ENCODE data around the gene SELENON. TPM values are rescaled to one million over a fixed set of nuclear protein-coding genes. Genes with fewer than 3 reads are reported as not detected.

Gene SELENON
- total and polyA plus RNA-seq, 4 donors, result 4.3 to 16.1 (median 9.0) TPM

DNA sequence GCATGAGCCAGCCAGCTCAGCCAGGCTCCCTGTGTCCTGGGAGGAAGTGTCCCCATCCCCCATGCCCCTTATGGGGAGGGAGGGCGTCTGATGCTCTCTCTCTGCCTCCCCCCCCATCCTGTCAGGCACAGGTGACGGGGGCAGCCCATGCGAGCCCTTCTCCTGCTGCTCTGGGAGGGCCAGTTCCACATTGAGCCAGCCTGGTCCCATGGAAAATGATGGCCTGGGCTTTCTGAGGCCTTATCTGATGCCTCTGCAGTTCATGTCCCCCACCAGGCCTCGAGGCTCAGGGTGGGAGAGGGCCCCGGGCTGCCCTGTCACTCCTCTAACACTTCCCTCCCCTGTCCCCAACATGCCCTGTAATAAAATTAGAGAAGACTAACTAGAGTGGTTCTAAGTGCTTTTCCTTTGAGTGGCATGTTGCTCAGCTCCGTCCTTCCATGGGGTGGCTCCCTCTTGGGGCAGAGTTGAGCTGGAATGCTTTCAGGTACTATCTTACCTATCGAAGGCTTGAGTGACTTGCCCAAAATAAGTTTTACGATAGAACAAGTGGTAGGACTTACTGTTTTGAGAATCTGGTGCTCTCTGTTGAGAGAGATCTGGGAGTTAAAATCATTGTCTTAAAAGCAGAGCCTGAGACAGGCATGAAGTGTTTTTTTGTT lies 18.0 kb downstream of the SELENON start:
- TF ChIP-seq MAX (IDR thresholded peaks at IDR 0.05) (no peak), RXRA (IDR thresholded peaks at IDR 0.05) (no peak)
- DNase-seq (ENCODE audit: low spot score), result no peak
- H3K27ac ChIP-seq (ENCODE audit: low read depth in 1 of 2, low read length in 2 of 2), result peak overlapping the region; percentile 93 to 99
- H3K4me1 ChIP-seq (ENCODE audit: control insufficient read depth in 4 of 4, insufficient read depth in 4 of 4, low read length in 3 of 4), result peaks cover 13 to 38% (median 30%) of the 10 kb centered on the region in 4 donors
- 57% methylated on average over 8 of the region's 8 CpGs for WGBS
- H3K4me3 ChIP-seq (ENCODE audit: low read depth in 1 of 3, low read length in 3 of 3), result no peak overlapping the region
- peaks cover 0 to 14% (median 2%) of the 10 kb centered on the region in 4 donors for H3K36me3 ChIP-seq (ENCODE audit: control insufficient read depth in 4 of 4, insufficient read depth in 3 of 4, low read depth in 1 of 4, low read length in 3 of 4)
- no peaks in the 10 kb centered on the region for H3K27me3 ChIP-seq (ENCODE audit: control insufficient read depth in 4 of 4, insufficient read depth in 4 of 4, low read length in 3 of 4)
- H3K9me3 ChIP-seq (ENCODE audit: control insufficient read depth in 4 of 4, low read length in 3 of 4), result no peaks in the 10 kb centered on the region
- H3K9ac ChIP-seq (ENCODE audit: low read depth in 1 of 2, low read length in 2 of 2), result no peak overlapping the region

- Histone ChIP-seq H3K27me3 (ENCODE audit: control insufficient read depth in 4 of 4, insufficient read depth in 4 of 4, low read length in 3 of 4) (no peaks in the 10 kb centered on the region), H3K27ac (ENCODE audit: low read depth in 1 of 2, low read length in 2 of 2) (peak overlapping the region; percentile 93 to 99), H3K9me3 (ENCODE audit: control insufficient read depth in 4 of 4, low read length in 3 of 4) (no peaks in the 10 kb centered on the region), H3K4me3 (ENCODE audit: low read depth in 1 of 3, low read length in 3 of 3) (peak overlapping the region; percentile 77 to 93 (median 79)), H3K4me1 (ENCODE audit: control insufficient read depth in 4 of 4, insufficient read depth in 4 of 4, low read length in 3 of 4) (peaks cover 13 to 38% (median 31%) of the 10 kb centered on the region in 4 donors), H3K9ac (ENCODE audit: low read depth in 1 of 2, low read length in 2 of 2) (no peak overlapping the region), H3K36me3 (ENCODE audit: control insufficient read depth in 4 of 4, insufficient read depth in 3 of 4, low read depth in 1 of 4, low read length in 3 of 4) (peaks cover 0 to 12% (median 1%) of the 10 kb centered on the region in 4 donors)
- TF ChIP-seq ZBTB33 (IDR thresholded peaks at IDR 0.05) (no peak), NR2F2 (IDR thresholded peaks at IDR 0.05) (no peak), GABPA (IDR thresholded peaks at IDR 0.05 in 1 of 2, conservative IDR thresholded peaks at IDR 0.05 in 1 of 2) (no peak), YY1 (IDR thresholded peaks at IDR 0.05) (peak; percentile 19), RAD21 (IDR thresholded peaks at IDR 0.05) (no peak), HNF4A (conservative IDR thresholded peaks at IDR 0.05) (peak; percentile 43 to 54), TAF1 (conservative IDR thresholded peaks at IDR 0.05) (no peak), FOXA2 (IDR thresholded peaks at IDR 0.05) (no peak), RXRA (IDR thresholded peaks at IDR 0.05) (peak; percentile 18 to 26), EGR1 (IDR thresholded peaks at IDR 0.05; ENCODE audit: low read depth in 2 of 2) (no peak), REST (IDR thresholded peaks at IDR 0.05) (no peak), SP1 (IDR thresholded peaks at IDR 0.05) (peak; percentile 24), MAX (IDR thresholded peaks at IDR 0.05) (no peak), FOXA1 (IDR thresholded peaks at IDR 0.05) (no peak)
- TF ChIP-seq, protein P1, sequence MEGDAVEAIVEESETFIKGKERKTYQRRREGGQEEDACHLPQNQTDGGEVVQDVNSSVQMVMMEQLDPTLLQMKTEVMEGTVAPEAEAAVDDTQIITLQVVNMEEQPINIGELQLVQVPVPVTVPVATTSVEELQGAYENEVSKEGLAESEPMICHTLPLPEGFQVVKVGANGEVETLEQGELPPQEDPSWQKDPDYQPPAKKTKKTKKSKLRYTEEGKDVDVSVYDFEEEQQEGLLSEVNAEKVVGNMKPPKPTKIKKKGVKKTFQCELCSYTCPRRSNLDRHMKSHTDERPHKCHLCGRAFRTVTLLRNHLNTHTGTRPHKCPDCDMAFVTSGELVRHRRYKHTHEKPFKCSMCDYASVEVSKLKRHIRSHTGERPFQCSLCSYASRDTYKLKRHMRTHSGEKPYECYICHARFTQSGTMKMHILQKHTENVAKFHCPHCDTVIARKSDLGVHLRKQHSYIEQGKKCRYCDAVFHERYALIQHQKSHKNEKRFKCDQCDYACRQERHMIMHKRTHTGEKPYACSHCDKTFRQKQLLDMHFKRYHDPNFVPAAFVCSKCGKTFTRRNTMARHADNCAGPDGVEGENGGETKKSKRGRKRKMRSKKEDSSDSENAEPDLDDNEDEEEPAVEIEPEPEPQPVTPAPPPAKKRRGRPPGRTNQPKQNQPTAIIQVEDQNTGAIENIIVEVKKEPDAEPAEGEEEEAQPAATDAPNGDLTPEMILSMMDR (IDR thresholded peaks at IDR 0.05; ENCODE audit: low read depth, low read length, missing input control), result no peak
- 18% methylated on average over 6 of the region's 6 CpGs for WGBS
- DNase-seq (ENCODE audit: low spot score), result no peak
Observed at GRCh38 chr1:25818569-25818968, 18.6 kb downstream of the SELENON start.

All from liver (tissue), 9 donors.